Subcutaneous adipose tissue (tissue), 4 donors: ENCODE measurements around the gene IQUB. TPM values are rescaled to one million over a fixed set of nuclear protein-coding genes. Genes with fewer than 3 reads are reported as not detected.

ENCODE experiments used
- total RNA-seq, 4 donors: library from RNA; depleted of rRNA; stranded (reverse); fragments of >200 nt; gene quantifications; one replicate each; pipeline ENCODE4 v1.1.0, GENCODE V29; 2016
- TF ChIP-seq, protein P1 (sequence below): fragments of 450-650 bp; IDR thresholded peaks from one replicate; pipeline ENCODE4 v1.5.1; 2016; ENCODE audit warnings: low read depth, mild to moderate bottlenecking, control low read depth, antibody characterized with exemption, moderate library complexity

Gene IQUB
- total RNA-seq, 4 donors from 2014 or later = 0.38 to 1.1 (median 0.51) TPM; not detected in 1

- TF ChIP-seq, protein P1, sequence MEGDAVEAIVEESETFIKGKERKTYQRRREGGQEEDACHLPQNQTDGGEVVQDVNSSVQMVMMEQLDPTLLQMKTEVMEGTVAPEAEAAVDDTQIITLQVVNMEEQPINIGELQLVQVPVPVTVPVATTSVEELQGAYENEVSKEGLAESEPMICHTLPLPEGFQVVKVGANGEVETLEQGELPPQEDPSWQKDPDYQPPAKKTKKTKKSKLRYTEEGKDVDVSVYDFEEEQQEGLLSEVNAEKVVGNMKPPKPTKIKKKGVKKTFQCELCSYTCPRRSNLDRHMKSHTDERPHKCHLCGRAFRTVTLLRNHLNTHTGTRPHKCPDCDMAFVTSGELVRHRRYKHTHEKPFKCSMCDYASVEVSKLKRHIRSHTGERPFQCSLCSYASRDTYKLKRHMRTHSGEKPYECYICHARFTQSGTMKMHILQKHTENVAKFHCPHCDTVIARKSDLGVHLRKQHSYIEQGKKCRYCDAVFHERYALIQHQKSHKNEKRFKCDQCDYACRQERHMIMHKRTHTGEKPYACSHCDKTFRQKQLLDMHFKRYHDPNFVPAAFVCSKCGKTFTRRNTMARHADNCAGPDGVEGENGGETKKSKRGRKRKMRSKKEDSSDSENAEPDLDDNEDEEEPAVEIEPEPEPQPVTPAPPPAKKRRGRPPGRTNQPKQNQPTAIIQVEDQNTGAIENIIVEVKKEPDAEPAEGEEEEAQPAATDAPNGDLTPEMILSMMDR = no peak
Measured at GRCh38 chr7:123538897-123539296, 4.5 kb upstream of the IQUB start.

DNA sequence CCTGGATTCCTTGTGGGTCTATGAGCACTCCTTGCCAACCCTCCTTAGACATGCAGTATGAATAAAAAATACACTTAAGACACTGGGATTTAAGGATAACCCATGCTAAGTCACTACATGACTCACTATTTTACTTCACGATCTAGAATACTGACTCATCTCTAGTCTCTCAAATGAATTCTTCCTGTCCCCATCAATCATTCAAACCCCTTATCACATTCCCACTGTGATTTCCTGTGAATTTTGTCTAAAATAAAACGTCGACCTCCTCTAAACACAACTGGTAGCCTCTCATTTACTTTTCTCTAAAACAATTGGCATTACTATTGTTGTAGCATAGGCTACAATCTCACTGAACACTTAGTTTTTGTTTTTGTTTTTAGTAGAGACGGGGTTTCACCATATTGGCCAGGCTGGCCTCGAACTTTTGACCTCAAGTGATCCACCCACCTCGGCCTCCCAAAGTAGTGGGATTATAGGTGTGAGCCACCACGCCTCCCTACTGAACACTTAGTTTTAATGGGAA lies 3.9 kb upstream of the IQUB start:
- TF ChIP-seq, protein P1 = no peak

GRCh38 chr7:123537026-123537642 lies 2.7 kb upstream of the IQUB start:
- TF ChIP-seq, protein P1 = no peak

DNA sequence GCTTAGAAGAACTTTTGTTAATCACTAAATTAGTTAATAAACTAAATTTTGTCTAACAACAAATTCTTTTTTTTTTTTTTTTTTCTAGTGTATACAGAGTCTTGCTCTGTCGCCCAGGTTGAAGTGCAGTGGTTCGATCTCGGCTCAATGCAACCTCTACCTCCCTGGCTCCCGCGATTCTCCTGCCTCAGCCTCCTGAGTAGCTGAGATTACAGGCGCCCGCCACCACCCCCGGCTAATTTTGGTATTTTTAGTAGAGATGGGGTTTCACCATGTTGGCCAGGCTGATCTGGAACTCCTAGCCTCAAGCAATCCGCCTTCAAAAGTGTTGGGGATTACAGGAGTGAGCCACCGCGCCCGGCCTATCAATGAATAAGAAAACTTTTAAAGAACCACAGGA lies 1.1 kb upstream of the IQUB start:
- TF ChIP-seq, protein P1 = no peak

DNA sequence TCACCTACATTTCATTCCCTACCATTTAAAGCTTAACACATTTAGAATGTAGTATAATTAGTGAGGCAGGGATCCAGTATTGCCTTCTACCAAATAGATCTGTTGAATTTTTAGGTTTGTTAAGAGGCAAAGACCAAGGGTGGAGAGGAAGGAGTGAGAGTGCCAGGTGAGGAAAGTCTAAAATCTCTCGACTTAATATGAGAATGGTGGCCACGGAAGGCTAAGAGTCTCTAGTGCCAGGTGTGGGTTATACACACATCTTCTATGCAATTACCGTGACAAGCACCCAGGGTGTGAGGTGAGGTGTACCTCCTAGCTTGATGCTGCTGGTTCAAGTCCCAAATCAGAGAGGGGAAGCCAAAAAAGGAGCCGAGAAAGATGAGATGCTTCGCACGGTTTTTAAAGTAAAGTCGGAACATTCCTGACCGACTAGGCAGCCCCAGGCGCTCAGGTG lies 439 bp downstream of the IQUB start:
- TF ChIP-seq, protein P1 = no peak

GRCh38 chr7:123533553-123533917 lies 860 bp downstream of the IQUB start:
- TF ChIP-seq, protein P1 = no peak

GRCh38 chr7:123528265-123528664 lies 6.1 kb downstream of the IQUB start:
- TF ChIP-seq, protein P1 = no peak
